Measurements from ENCODE around the gene SND1. TPM values are rescaled to one million over a fixed set of nuclear protein-coding genes. Genes with fewer than 3 reads are reported as not detected.

Gene SND1
- total and polyA plus RNA-seq, 2 donors (not counting 3 experiments of a cell fraction or from before 2014, with no cell fraction given) = 116 to 249 TPM

DNA sequence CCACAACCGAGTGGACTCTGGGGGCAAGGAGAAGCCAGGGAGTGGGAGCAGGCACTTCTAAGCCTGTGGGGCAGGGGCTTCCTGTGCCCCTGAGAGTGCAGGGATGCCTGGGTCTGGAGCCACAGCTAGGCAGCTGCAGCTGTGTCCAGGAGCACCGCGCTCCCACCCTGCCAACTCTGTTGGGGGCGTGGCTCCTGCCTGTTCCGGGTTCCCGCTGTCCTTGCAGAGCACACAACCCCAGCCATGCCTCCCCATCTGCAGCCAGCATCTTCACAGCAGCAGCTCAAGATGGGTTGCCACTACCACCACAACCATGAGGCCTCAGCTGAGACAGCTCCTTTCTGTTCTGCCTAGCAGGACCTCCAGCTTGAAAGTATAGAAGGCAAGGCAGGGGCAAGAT is 42.7 kb upstream of the SND1 start:
- Histone ChIP-seq H3K9me1 (replicated peaks; ENCODE audit: control insufficient read depth, extremely low read depth, insufficient read depth, low read length) (no peaks in the 10 kb centered on the region), H4K20me1 (replicated peaks; ENCODE audit: control insufficient read depth, extremely low read depth, insufficient read depth, low read length) (no peaks in the 10 kb centered on the region), H3K4me3 (replicated peaks in 1 of 3; ENCODE audit: insufficient read depth in 1 of 3, low read depth in 1 of 3, low read length in 3 of 3) (no peak overlapping the region), H2AFZ (ENCODE audit: low read depth, low read length) (no peak overlapping the region), H3K4me2 (ENCODE audit: insufficient read depth, low read length) (no peak overlapping the region), H3K36me3 (ENCODE audit: control insufficient read depth in 2 of 2, extremely low read depth in 1 of 2, insufficient read depth in 2 of 2, low read length in 2 of 2) (no peaks in the 10 kb centered on the region), H3K27me3 (ENCODE audit: control insufficient read depth in 2 of 2, insufficient read depth in 2 of 2, low read length in 2 of 2) (no peaks in the 10 kb centered on the region), H3K9ac (replicated peaks; ENCODE audit: extremely low read depth, insufficient read depth, low read length) (no peak overlapping the region), H3K27ac (ENCODE audit: insufficient read depth, low read depth, low read length) (no peak overlapping the region), H3K79me2 (ENCODE audit: control insufficient read depth, insufficient read depth, low read length) (no peaks in the 10 kb centered on the region), H3K9me3 (replicated peaks; ENCODE audit: control insufficient read depth, insufficient read depth, low read length) (no peaks in the 10 kb centered on the region), H3K4me1 (ENCODE audit: control insufficient read depth, extremely low read depth, insufficient read depth, low read length) (no peaks in the 10 kb centered on the region)
- dilution Hi-C loops (cut with MboI; ENCODE audit: extremely low pct_ligation_motif_present, low sequenced_read_pairs) (no loop called here), intact Hi-C loops (cut with micrococcal nuclease) (no loop called here)
- DNase-seq (ENCODE audit: low read depth, low spot score) (no peak), FAIRE-seq (no peak)
- BruUV-seq (replicated peaks) = no TSS peak
- CTCF ChIA-PET = no interaction called here
- TF ChIP-seq POLR2A (IDR thresholded peaks at IDR 0.05; ENCODE audit: low read depth, low read length) = no peak
- TF ChIP-seq GATA2 (IDR thresholded peaks at IDR 0.05; ENCODE audit: insufficient read depth, insufficient read length, low read depth, low read length) = no peak
- TF ChIP-seq, protein P1, sequence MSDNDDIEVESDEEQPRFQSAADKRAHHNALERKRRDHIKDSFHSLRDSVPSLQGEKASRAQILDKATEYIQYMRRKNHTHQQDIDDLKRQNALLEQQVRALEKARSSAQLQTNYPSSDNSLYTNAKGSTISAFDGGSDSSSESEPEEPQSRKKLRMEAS (IDR thresholded peaks at IDR 0.05; ENCODE audit: insufficient read depth, insufficient read length) = no peak
- TF ChIP-seq MYC (IDR thresholded peaks at IDR 0.05; ENCODE audit: low read depth, low read length) = no peak
- TF ChIP-seq, protein P2, sequence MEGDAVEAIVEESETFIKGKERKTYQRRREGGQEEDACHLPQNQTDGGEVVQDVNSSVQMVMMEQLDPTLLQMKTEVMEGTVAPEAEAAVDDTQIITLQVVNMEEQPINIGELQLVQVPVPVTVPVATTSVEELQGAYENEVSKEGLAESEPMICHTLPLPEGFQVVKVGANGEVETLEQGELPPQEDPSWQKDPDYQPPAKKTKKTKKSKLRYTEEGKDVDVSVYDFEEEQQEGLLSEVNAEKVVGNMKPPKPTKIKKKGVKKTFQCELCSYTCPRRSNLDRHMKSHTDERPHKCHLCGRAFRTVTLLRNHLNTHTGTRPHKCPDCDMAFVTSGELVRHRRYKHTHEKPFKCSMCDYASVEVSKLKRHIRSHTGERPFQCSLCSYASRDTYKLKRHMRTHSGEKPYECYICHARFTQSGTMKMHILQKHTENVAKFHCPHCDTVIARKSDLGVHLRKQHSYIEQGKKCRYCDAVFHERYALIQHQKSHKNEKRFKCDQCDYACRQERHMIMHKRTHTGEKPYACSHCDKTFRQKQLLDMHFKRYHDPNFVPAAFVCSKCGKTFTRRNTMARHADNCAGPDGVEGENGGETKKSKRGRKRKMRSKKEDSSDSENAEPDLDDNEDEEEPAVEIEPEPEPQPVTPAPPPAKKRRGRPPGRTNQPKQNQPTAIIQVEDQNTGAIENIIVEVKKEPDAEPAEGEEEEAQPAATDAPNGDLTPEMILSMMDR (IDR thresholded peaks at IDR 0.05; ENCODE audit: extremely low read depth in 1 of 2, insufficient read depth in 1 of 2, low read depth in 1 of 2, low read length in 2 of 2) = no peak
- TF ChIP-seq POLR2AphosphoS5 (IDR thresholded peaks at IDR 0.05; ENCODE audit: insufficient read depth, low read depth, low read length) = no peak
- no peak for TF ChIP-seq EZH2 (IDR thresholded peaks at IDR 0.05; ENCODE audit: borderline replicate concordance, low read depth, low read length, severe bottlenecking)
- POLR2A ChIA-PET = no interaction called here

Data from endothelial cell of umbilical vein (primary cell).